Kidney epithelial cell (primary cell): ENCODE results near the gene ZNF638. TPM values are rescaled to one million over a fixed set of nuclear protein-coding genes. Genes with fewer than 3 reads are reported as not detected.

Source experiments
- DNase-seq: peaks from one replicate; pipeline ENCODE4 v3.0.0-alpha.2; 2010; ENCODE audit warnings: low read depth
- H3K27me3 ChIP-seq: 2 replicates; pipeline ENCODE4 v1.6.0; 2011; ENCODE audit warnings: low read length; ENCODE audit not compliant: control insufficient read depth, insufficient read depth
- H3K36me3 ChIP-seq: 2 replicates; pipeline ENCODE4 v1.5.1; 2011; ENCODE audit warnings: low read length; ENCODE audit not compliant: control insufficient read depth, insufficient read depth
- H3K4me3 ChIP-seq: 2 replicates; pipeline ENCODE4 v1.5.1; 2011; ENCODE audit warnings: low read depth, mild to moderate bottlenecking, control low read depth, low read length
- CTCF ChIP-seq: IDR thresholded peaks from 2 replicates; pipeline ENCODE4 v1.5.1; 2011; ENCODE audit warnings: mild to moderate bottlenecking, moderate library complexity, low read length, control low read depth, inconsistent platforms; ENCODE audit not compliant: insufficient read depth, poor library complexity, severe bottlenecking
- total RNA-seq: library from RNA; depleted of rRNA; stranded (reverse); fragments of >200 nt; gene quantifications from 2 replicates; pipeline ENCODE4 v1.2.3, GENCODE V29; 2015

The ZNF638 gene
- total RNA-seq, 1 donor from 2014 or later, result 109 TPM

- no peak for TF ChIP-seq CTCF
- no peak overlapping the region for H3K4me3 ChIP-seq
Observed at GRCh38 chr2:71463342-71463654, 131.7 kb downstream of the ZNF638 start.

GRCh38 chr2:71464389-71464788 is 132.8 kb downstream of the ZNF638 start:
- Histone ChIP-seq H3K36me3 (no peaks in the 10 kb centered on the region), H3K27me3 (peaks cover 15% of the 10 kb centered on the region), H3K4me3 (no peak overlapping the region)
- no peak for DNase-seq
- no peak for TF ChIP-seq CTCF

More at GRCh38 chr2:71463342-71463654, 131.7 kb downstream of the ZNF638 start:
- no peak for DNase-seq
- H3K36me3 ChIP-seq, result no peaks in the 10 kb centered on the region
- peaks cover 15% of the 10 kb centered on the region for H3K27me3 ChIP-seq

- Histone ChIP-seq H3K27me3 (peaks cover 15% of the 10 kb centered on the region), H3K36me3 (no peaks in the 10 kb centered on the region), H3K4me3 (no peak overlapping the region)
- no peak for TF ChIP-seq CTCF
- no peak for DNase-seq
Observed at GRCh38 chr2:71465356-71465755, 133.8 kb downstream of the ZNF638 start.

- TF ChIP-seq CTCF, result no peak
- H3K27me3 ChIP-seq, result peaks cover 15% of the 10 kb centered on the region
- H3K4me3 ChIP-seq, result peak overlapping the region; percentile 54
- no peaks in the 10 kb centered on the region for H3K36me3 ChIP-seq
- no peak for DNase-seq
Observed at GRCh38 chr2:71465961-71466300, 134.3 kb downstream of the ZNF638 start.

- Histone ChIP-seq H3K27me3 (peaks cover 15% of the 10 kb centered on the region), H3K4me3 (peak overlapping the region; percentile 54)
Observed at GRCh38 chr2:71466301-71467179, 135.0 kb downstream of the ZNF638 start.

More at GRCh38 chr2:71466301-71467179, 135.0 kb downstream of the ZNF638 start:
- TF ChIP-seq CTCF, result no peak
- H3K36me3 ChIP-seq, result no peaks in the 10 kb centered on the region
- DNase-seq, result no peak
